GM19455 (cell line): ENCODE results near the gene CPA3.

ENCODE experiments used
- ATAC-seq: cut with Tn5 transposase; IDR thresholded peaks from one replicate; pipeline ENCODE4 v1.9.1; 2021; ENCODE audit not compliant: unreplicated experiment

CPA3 gene

DNA sequence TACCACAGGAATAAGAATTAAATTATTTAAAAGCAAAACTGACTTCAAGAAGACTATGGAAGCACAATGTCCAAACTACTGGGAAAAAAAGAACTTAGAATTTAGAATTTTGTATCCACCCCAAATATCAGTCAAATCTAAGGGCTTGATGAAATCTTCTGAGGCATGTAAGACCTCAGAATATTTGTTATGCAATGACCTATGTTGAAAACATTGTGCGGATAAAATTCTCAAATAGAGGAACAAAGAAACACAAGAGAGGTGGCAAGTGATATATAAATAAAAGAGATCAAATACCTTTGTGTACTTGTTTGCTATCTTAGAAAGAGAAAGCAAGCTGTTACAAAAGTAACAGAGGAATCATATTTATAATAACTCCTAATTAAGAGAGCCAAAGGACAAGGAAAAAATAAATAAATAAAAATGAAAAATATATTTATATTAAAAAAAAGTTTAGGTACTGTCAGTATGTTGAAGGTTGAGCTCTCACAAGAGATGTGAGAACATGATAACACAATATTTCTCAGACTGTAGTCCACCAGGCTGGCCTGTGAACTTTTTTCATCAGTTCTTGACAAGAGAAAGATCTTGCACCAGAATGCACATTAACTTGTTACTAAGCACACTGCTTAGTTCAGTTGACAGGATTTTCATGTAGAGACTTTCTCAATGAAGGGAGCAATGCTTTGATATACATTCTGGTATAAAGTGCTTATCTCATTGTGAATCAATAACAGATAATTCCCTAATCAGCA, 50.0 kb downstream of the CPA3 start:
- ATAC-seq, result no peak

DNA sequence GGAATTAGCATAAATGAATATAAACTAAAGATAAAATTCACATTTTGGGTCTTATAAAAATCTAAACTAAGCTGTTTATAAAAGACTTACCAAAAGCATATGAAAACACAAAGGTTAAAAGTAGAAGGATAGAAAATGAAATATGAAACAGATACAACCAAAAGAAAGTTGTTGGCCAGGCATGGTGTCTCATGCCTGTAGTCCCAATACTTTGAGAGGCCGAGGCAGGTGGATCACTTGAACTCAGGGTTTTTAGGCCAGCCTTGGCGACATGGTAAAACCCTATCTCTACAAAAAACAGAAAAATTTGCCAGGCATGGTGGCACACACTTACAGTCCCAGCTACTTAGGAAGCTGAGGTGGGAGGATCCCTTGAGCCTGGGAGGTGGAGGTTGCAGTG, 51.0 kb downstream of the CPA3 start:
- ATAC-seq, result no peak

DNA sequence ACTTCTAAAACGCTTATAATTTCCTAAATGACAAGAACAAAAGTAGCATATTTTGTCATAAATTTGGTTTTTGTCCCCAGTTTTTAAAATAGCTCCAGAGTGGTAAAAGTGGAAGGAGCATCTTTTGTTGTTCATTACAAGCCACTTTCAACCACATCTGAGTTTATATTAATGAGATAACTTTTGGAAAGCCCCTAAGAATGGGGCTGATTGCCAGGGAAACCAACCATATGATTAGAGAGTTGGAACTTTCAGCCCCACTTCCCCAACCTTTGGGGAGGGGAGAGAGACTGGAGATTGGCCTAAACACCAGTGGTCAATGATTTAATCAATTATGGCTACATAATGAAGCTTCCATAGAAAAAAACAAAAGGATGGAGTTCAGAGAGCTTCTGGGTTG, 57.4 kb downstream of the CPA3 start:
- ATAC-seq, result no peak

DNA sequence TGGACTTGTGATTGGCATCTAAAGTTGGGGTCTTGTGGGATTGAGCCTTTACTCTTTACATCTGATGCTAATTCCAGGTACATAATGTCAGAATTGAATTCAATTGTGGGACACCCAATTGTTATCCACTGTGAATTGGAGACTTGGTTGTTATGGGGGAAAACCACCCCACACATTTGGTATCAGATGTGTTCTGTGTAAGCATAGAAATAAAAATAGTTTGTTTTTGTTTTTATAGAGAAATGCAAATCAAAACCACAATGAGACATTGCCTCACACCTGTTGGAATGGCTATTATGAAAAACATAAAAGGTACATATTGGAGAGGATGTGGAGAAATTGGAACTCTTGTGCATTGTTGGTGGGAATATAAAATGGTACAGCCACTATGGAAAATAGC, 58.5 kb downstream of the CPA3 start:
- ATAC-seq, result no peak

DNA sequence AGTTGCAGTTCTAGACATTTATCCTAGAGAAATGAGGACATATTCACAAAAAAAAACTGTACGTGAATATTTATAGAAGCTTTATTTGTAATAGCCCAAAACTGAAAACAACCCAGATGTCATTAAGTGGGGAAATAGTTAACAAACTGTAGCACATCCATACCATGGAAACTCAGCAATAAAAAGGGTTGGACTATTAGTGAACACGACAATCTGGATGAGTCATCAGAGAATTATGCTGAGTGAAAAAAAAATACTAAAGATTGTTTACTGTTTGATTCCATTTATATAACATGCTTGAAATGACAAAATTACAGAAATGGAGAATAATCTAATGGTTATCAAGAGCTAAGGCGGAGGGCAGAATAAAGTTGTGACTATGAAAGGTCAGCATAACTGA, 59.5 kb downstream of the CPA3 start:
- ATAC-seq, result no peak

DNA sequence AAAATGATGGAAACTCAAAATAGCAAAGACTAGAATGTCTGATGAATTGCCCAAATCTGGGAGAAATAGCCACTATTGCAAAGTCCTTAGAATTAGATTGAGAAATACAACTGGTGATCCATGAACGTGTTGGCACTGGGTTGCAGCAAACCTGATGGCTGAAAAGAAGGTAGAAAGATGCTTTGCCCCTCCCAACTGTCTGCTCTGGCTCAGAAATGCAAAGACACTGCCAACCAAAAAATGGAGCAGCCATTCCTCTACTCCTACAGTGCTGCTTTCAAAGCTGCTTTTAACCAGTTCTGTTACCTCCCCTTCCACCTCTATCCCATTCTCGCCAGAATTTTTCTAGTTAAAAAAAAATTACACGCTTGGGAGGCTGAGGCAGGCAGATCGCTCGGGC, 60.7 kb downstream of the CPA3 start:
- ATAC-seq, result no peak

DNA sequence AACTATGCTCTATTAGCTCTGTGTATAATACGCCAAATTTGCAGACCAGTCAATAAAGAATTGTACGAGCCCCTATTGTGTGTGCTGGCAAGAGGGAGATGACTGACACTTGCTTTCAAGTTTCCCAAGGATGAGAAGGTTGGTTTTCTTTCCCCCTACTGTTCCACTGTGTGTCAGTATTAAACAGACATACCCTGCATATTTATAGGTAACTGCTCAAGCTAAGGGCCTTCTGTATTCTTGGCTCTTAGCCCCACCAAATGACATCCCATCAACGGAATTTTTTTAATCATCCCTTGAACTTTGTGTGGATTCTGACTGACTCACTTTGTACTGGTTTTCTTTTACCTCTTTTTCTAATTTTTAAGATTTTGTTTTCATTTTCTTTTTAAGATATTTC, 65.7 kb downstream of the CPA3 start:
- no peak for ATAC-seq

DNA sequence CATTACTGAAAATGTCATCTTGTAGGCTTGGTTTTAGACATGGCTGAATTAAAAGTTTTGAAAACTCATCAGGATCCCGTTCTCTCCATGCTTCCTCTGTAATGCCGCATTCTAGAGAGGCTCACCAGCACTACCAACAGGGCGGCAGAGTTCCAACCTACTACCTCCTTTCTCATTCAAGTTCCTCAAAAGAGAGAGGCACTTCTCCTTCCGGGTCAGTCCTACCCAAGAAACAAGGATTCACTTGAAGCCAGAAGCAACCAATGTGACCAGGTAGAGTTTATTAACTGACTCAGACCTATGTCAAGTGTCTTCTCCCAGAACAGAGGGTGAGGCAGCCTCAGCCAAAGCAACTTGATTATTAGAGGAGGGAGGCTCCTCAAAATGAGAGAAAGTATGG, 66.5 kb downstream of the CPA3 start:
- ATAC-seq, result no peak

DNA sequence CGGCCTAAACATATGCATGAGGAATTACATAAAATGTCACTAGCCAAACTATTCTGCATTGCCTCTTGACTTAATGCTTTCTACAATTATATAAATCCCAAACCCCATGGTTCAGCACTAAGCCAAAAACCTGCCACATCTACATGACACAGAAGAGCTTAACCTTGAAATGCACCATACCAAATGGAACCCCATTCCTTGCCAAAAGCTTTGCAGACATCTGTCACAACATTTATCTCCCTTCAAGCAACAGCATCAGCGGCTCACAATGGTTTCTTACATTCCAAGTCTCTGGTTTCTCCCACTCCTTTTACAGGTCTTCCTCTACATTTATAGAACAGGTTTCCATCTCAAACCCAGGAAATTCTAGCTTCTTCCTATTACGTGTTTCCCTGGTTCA, 67.9 kb downstream of the CPA3 start:
- no peak for ATAC-seq

DNA sequence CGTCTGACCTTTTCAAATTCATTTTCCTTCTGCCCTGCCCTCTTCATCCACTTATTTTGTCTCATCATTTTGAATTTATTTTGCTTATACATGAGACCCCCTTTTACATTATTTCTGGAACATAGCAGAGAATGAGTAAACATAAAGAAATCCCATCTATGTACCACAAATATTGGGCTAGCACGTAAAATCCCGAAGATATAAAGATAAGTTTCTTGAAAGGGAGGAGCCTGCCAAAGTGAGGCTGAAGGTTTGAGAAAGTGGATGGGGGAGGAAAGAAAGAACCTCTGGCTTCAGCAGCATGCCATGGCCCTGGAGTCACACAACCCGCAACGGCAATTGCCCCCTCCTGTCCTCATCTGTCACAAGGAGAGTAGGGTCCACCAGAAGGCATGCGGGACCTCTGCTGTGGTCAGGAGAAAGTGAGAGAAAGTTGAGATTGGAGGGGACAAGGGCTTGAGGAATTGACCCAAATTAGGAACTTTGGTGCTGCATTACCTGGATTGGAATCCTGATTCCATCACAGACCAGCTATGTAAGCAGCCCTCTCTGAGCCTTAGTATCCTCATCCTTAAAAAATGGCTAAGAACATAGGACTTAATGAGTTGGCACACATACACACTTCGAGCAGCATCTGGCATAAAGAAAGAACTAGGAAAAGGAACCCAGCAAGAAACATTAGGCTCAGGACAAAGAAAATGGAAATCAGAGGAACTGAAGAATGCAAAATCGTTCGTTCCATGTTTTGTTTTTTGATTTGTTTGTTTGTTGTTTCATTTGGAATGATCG, 72.6 kb downstream of the CPA3 start:
- no peak for ATAC-seq

DNA sequence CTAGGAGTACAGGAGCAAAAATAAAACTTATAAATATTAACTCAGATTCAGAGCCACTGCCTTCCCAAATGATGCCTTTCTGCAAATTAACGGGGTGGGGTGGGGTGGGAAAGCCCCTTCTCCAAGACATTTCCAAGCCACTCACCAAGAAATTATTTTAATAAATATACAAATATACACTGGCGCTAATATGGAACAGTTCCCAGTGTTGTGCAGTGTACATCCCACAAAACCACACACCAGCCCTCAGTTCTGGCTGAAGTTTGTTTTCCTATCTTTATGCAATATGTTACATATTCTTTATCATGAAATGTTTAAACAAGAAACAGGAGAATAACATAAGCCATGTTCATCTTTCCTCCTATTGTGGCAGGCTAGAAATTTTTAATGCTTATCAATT, 73.2 kb downstream of the CPA3 start:
- ATAC-seq, result no peak

DNA sequence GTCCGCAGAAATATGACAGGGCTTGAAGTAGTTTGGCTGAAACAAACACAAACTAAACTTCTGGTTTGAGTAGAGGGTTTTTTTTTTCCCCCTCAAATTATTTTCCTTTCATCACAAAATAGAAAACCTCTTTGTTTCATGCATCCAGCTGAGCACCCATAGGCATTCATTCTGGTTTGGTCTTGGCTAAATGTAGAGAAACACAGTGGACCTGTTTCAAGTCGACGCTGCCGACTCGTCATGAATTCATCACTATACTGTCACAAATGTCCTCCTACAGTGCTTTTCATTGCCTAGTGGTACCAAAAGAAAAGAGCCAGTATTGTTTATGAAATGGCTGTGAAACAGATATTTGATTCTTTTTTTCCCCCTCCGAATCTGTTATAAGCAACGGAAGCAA, 73.8 kb downstream of the CPA3 start:
- no peak for ATAC-seq

DNA sequence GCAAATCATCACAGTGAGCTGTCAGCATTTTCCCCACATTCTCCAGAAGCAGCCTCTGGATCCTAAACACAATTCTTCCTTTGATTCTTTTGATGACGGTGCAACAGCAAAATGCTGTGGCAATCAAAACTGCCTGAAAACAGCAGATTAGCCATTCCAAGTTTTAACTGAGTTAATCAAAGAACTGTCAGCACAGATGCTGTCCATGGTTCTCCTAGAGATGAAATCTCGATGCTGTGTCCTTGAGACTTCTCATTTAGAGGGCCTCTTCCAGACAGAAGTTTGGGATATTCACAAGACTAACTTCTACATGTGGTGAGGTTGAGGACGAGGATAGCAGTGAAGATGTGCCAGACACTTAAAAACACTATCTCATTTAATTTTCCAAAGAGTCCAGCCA, 75.9 kb downstream of the CPA3 start:
- no peak for ATAC-seq

DNA sequence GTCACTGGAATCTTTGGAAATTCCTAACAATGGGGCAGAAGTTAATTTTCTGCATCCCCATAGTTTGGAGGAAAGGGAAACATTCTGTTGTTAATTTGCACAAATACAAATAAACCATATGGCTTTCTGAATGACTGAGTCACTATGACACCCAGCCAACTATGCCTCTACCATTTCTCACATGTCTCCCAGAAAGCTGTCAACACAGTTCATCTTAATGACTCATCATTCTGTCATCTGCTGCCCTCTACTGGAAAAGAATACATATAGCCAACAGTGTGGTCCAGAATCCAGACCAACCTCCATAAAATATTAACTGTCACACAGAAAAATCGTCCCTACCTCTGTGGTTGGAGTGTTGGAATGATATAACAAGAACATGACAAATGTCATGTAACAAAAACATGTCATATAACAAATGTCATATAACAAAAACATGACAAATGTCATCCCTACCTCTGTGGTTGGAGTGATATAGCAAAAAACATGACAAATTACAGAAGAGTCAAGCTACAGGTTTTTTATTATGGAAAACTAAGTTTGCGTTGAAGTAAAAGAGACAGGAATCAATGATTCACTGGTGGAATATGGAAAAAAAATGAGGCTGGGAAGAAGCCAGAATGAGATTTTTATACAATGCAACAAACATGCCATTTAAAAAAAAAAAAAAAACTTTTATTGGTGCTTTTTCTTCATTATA, 78.6 kb downstream of the CPA3 start:
- peak; percentile 97 for ATAC-seq

DNA sequence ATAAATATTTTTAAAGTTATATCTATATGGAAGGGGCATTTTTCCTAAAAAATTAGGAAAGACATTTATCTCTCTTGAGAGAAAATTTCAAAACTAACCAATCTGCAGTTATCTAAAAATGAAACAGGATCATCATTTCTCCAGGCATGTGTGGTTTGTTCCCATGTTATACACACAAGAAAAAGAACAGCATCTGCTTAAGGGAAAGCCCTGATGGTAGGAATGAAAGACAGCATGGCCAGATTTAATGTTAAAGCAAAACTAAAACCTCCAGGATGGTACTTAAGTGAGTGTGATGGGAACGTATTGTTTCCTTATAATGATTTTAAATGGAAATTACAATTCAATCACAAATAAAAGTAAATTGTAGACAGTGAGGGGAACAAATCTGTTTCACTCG, 80.0 kb downstream of the CPA3 start:
- ATAC-seq, result no peak
